Neutrophil (primary cell): ENCODE data around the gene BDP1.
"Not testable (repeated sequence)": the region's sequence is repeated elsewhere in the genome, so short reads cannot be mapped to it uniquely, and the experiment has no call there.

Experiments
- H3K27ac ChIP-seq: fragments of 200-600 bp; sonication (generic); 2 replicates; pipeline ENCODE4 v1.5.1; 2016; ENCODE audit warnings: mild to moderate bottlenecking, moderate library complexity
- H3K27me3 ChIP-seq: fragments of 200-600 bp; sonication (generic); 2 replicates; pipeline ENCODE4 v1.6.0; 2016; ENCODE audit warnings: mild to moderate bottlenecking
- H3K36me3 ChIP-seq: fragments of 200-600 bp; sonication (generic); 2 replicates; pipeline ENCODE4 v1.5.1; 2017
- H3K4me1 ChIP-seq, 2 experiments: fragments of 200-600 bp in 1 of 2; sonication (generic) in 1 of 2; 1 replicate in 1 of 2; 2 replicates in 1 of 2; pipeline versions ENCODE4 v1.5.1 to v1.6.1; 2013 to 2016; ENCODE audit warnings: low read depth in 1 of 2, low read length in 1 of 2, mild to moderate bottlenecking in 1 of 2, moderate library complexity in 1 of 2; ENCODE audit not compliant: control insufficient read depth in 1 of 2, insufficient read depth in 1 of 2
- H3K4me3 ChIP-seq, 2 experiments: fragments of 200-600 bp in 1 of 2; sonication (generic) in 1 of 2; 1 replicate in 1 of 2; 2 replicates in 1 of 2; pipeline ENCODE4 v1.5.1; 2013 to 2016; ENCODE audit warnings: low read depth in 1 of 2, low read length in 1 of 2, mild to moderate bottlenecking in 1 of 2, moderate library complexity in 1 of 2
- H3K9me3 ChIP-seq: fragments of 200-600 bp; sonication (generic); 2 replicates; pipeline ENCODE4 v1.5.1; 2016
- TF ChIP-seq, protein P1 (sequence below): fragments of 200-600 bp; sonication (generic); IDR thresholded peaks from 2 replicates; pipeline ENCODE4 v1.5.1; 2016; ENCODE audit warnings: antibody characterized with exemption

The BDP1 gene

DNA sequence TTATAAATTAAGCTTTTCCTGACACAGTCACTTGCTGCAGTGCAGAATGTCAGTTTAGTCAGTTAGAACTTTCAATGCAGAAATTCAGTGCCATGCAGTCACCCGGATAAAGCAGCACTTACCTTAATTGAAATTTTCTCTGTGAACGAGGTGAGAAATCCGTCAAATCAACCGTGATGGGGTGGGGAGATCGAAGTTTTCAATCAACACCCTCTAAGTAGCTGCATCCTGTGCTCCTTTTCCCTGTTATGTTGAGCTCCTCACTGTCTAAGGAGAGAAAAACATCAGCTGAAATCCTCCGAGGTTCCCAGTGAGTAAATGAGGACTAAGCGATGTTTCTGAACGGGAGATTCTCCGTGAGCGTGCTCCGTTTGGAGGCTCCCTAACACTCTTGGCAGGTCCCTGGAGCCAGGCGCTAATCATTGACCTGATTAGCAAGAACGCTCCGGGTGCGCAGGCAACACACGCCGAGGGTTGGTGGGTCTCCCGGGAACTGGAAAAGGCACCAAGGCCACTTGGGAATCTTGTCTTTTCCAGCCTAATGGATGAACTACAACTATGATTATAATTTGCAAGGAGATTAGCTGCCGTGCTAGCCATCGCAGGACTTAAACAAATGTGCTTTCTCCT is 9.8 kb upstream of the BDP1 start:
- H3K4me3 ChIP-seq, H3K36me3 ChIP-seq, H3K27ac ChIP-seq, H3K9me3 ChIP-seq: not testable (repeated sequence)
- peaks cover 55% of the 10 kb centered on the region for H3K27me3 ChIP-seq
- peaks cover 7 to 20% of the 10 kb centered on the region in 2 experiments for H3K4me1 ChIP-seq

DNA sequence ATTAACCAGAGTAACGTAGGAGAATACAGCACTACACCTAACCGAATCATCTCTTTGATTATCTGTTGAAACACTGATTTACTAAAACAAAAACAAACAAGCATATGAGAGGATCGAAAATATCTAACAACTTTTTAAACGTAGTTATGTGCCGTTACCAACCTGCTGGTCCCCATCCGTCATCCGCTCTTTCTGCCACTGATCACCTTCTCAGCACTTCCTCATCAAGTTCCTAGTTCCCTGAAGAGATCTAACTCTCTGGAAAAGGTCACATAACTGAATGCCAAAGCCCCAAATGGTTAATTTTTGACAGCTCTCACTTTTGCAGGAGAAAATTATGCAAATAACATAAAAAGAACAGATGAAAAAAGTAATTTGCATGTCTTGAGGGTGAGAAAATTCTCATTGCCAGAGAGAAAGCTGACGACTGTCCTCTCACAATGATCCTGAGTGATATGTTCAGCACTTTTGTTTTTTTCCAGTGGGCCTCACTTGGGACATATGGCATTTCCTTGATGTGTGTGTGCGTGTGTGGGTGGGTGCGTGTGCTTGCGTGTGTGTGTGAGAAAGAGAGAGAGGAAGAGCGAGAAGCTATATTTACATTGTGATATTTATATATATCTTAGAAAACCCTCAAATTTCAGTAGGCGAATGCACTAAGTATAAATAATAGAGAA is 8.8 kb upstream of the BDP1 start:
- not testable (repeated sequence) for H3K36me3 ChIP-seq, H3K4me3 ChIP-seq, H3K9me3 ChIP-seq, H3K27ac ChIP-seq
- peaks cover 66% of the 10 kb centered on the region for H3K27me3 ChIP-seq
- peaks cover 4 to 15% of the 10 kb centered on the region in 2 experiments for H3K4me1 ChIP-seq

DNA sequence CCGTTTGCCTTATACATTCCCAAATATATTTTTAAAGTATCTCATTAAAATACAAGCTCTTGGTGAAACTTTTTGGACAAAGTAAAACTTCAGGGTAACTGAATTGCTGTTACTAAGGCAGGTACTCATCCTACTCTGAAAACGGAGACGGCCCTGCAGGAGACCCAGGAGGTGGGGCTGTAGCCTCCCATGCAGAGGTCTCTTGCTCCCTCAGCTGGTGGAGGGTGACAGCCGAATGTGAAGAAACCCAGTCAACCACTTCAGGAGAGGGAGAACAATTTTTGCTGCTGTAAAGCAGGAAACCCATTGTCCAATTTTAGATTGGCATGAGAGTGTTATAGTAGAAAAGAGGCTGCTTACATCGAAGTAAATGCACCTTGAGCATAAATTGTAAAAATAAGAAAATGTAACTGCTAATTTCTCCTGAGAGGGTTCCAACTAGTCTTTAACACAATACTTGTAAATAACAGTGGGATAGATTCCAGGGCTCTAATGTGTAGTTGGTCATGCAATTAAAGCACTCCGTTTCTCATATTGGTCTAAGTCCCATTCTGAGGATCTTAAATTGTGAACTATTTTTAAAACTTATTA is 8.1 kb upstream of the BDP1 start:
- Histone ChIP-seq H3K4me1 (peaks cover 4 to 12% of the 10 kb centered on the region in 2 experiments), H3K27me3 (peaks cover 72% of the 10 kb centered on the region)
- not testable (repeated sequence) for H3K9me3 ChIP-seq, H3K27ac ChIP-seq, H3K4me3 ChIP-seq, H3K36me3 ChIP-seq

DNA sequence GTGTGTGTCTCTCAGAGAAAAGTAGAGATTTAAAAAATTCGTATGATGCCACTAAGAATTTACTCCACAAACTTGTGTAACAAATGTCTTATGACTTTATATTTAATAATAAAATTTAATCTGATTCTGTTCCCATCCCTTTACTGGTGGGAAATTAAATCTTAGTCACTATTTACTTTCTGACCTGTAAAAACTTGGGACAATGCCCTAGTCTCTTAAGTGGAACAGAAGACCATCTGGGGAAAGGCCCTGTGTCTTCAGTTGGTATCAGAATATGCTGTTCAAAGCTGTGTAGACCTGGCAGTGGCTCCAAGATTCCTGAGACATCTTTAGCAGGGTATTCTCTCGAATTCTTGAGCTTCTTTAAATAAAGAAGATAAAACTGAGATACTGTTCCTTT is 2.6 kb upstream of the BDP1 start:
- Histone ChIP-seq H3K4me3 (no peak overlapping the region), H3K27ac (no peak overlapping the region), H3K9me3 (no peaks in the 10 kb centered on the region), H3K36me3 (no peaks in the 10 kb centered on the region), H3K4me1 (peaks cover 11 to 15% of the 10 kb centered on the region in 2 experiments), H3K27me3 (peaks cover 44% of the 10 kb centered on the region)
- TF ChIP-seq, protein P1, sequence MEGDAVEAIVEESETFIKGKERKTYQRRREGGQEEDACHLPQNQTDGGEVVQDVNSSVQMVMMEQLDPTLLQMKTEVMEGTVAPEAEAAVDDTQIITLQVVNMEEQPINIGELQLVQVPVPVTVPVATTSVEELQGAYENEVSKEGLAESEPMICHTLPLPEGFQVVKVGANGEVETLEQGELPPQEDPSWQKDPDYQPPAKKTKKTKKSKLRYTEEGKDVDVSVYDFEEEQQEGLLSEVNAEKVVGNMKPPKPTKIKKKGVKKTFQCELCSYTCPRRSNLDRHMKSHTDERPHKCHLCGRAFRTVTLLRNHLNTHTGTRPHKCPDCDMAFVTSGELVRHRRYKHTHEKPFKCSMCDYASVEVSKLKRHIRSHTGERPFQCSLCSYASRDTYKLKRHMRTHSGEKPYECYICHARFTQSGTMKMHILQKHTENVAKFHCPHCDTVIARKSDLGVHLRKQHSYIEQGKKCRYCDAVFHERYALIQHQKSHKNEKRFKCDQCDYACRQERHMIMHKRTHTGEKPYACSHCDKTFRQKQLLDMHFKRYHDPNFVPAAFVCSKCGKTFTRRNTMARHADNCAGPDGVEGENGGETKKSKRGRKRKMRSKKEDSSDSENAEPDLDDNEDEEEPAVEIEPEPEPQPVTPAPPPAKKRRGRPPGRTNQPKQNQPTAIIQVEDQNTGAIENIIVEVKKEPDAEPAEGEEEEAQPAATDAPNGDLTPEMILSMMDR: no peak

DNA sequence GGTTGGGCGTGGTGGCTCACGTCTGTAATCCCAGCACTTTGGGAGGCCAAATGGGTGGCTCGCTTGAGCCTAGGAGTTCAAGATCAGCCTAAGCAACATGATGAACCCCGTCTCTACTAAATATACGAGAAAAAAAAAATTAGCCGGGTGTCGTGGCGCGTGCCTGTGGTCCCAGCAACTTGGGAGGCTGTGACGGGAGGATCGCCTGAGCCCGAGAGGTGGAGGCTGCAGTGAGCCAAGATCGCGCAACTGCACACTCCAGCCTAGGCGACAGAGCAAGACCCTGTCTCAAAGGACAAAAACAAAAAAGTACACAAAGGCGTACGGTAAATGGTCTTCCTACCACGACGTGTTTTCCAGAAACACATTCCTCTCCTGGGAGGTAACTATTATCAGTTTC is 538 bp upstream of the BDP1 start:
- Histone ChIP-seq H3K27ac (peak overlapping the region; percentile 86), H3K9me3 (no peaks in the 10 kb centered on the region), H3K4me3 (peak overlapping the region in 1 of 2 experiments; percentile 77), H3K27me3 (peaks cover 24% of the 10 kb centered on the region), H3K36me3 (peaks cover 14% of the 10 kb centered on the region), H3K4me1 (peaks cover 11 to 15% of the 10 kb centered on the region in 2 experiments)
- TF ChIP-seq, protein P1: no peak

DNA sequence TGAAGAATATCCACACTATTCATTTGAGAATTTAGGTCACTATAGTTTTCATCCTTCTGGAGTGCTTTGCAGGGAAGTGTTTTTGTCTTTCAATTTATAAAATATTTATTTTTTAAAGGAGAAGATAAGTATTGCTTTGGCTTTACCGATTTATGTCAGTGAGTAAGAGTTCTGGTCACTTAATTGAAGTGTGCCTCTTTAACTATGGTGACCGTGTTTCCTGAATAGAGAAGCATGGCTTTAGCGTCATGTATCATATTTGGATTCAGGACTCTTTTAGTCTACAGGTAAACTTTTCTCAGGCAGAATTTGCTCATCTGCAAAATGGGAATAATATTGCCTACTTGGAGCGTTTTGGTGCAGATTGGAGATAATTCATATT is 902 bp downstream of the BDP1 start:
- TF ChIP-seq, protein P1: no peak
- H3K4me1 ChIP-seq: peaks cover 11 to 15% of the 10 kb centered on the region in 2 experiments
- peaks cover 25% of the 10 kb centered on the region for H3K36me3 ChIP-seq
- peak overlapping the region; percentile 86 for H3K27ac ChIP-seq
- H3K4me3 ChIP-seq: peak overlapping the region; percentile 77 to 79
- H3K27me3 ChIP-seq: peaks cover 10% of the 10 kb centered on the region
- no peaks in the 10 kb centered on the region for H3K9me3 ChIP-seq

DNA sequence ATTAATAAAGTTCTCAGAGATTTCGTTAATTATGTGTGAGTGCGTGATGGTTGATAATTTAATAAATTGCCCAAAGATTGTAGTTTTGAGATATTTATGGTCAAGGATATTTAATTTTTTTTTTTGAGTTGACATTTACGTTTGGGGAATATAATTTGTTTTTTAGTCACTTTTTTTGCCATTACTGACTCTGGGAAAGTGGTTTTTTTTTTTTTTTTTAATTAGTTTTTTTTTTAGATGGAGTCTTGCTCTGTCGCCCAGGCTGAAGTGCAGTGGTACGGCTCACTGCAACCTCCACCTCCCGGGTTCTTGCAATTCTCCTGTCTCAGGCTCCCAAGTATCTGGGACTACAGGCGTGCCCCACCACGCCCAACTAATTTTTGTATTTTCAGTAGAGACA is 1.7 kb downstream of the BDP1 start:
- Histone ChIP-seq H3K4me3 (no peak overlapping the region), H3K36me3 (peaks cover 31% of the 10 kb centered on the region), H3K9me3 (no peaks in the 10 kb centered on the region), H3K27me3 (peaks cover 2% of the 10 kb centered on the region), H3K27ac (no peak overlapping the region), H3K4me1 (peaks cover 11 to 15% of the 10 kb centered on the region in 2 experiments)
- TF ChIP-seq, protein P1: no peak
